Neural cell (in vitro differentiated cells): ENCODE measurements around the gene FGFBP3. TPM values are rescaled to one million over a fixed set of nuclear protein-coding genes. Genes with fewer than 3 reads are reported as not detected.
A peak's percentile ranks its signal among the peaks of the same experiment; 100 is the strongest.

ENCODE experiments used
- H2AFZ ChIP-seq: fragments of 200-600, 300-800 bp; sonication (generic), shearing (Covaris generic); 2 replicates; pipeline ENCODE4 v1.6.0; 2014; ENCODE audit warnings: low read depth, mild to moderate bottlenecking, antibody characterized with exemption, low read length, moderate library complexity
- H3F3A ChIP-seq: fragments of 200-600 bp; shearing (Covaris generic); 2 replicates; pipeline ENCODE4 v1.6.1; 2016; ENCODE audit warnings: mild to moderate bottlenecking, moderate library complexity, mixed read lengths, antibody characterized with exemption, low read length; ENCODE audit not compliant: insufficient read depth, poor library complexity, severe bottlenecking
- H3K27ac ChIP-seq: fragments of 200-600, 300-800 bp; sonication (generic), shearing (Covaris generic); 2 replicates; pipeline ENCODE4 v1.5.1; 2014; ENCODE audit warnings: mild to moderate bottlenecking, low read length, moderate library complexity
- H3K27me3 ChIP-seq: fragments of 300-800, 200-600 bp; sonication (generic), shearing (Covaris generic); 2 replicates; pipeline ENCODE4 v1.6.0; 2014; ENCODE audit warnings: mild to moderate bottlenecking, low read depth, low read length, moderate library complexity; ENCODE audit not compliant: insufficient read depth
- H3K36me3 ChIP-seq: fragments of 300-800, 200-600 bp; sonication (generic), shearing (Covaris generic); 2 replicates; pipeline ENCODE4 v1.5.1; 2014; ENCODE audit warnings: mild to moderate bottlenecking, antibody characterized with exemption, low read length, moderate library complexity; ENCODE audit not compliant: insufficient read depth
- H3K4me2 ChIP-seq: fragments of 300-800, 200-600 bp; sonication (generic), shearing (Covaris generic); 2 replicates; pipeline ENCODE4 v1.6.0; 2014; ENCODE audit warnings: mild to moderate bottlenecking, low read length
- H3K4me3 ChIP-seq: fragments of 300-800, 200-600 bp; sonication (generic), shearing (Covaris generic); 2 replicates; pipeline ENCODE4 v1.5.1; 2014; ENCODE audit warnings: mild to moderate bottlenecking, low read length, moderate library complexity
- H3K79me2 ChIP-seq: fragments of 200-600 bp; shearing (Covaris generic); replicated peaks from 2 replicates; pipeline ENCODE4 v1.6.0; 2014; ENCODE audit warnings: mild to moderate bottlenecking, low read length, moderate library complexity; ENCODE audit not compliant: insufficient read depth
- H3K9ac ChIP-seq: fragments of 300-800, 200-600 bp; sonication (generic), shearing (Covaris generic); 2 replicates; pipeline ENCODE4 v1.6.1; 2016; ENCODE audit warnings: mild to moderate bottlenecking, low read length, mixed read lengths
- H3K9me2 ChIP-seq: fragments of 200-600 bp; shearing (Covaris generic); 2 replicates; pipeline ENCODE4 v1.6.1; 2016; ENCODE audit warnings: mild to moderate bottlenecking, low read length, mixed read lengths; ENCODE audit not compliant: insufficient read depth
- H3K9me3 ChIP-seq: fragments of 200-600, 300-800 bp; sonication (generic), shearing (Covaris generic); 2 replicates; pipeline ENCODE4 v1.6.1; 2016; ENCODE audit warnings: mild to moderate bottlenecking, mixed run types, low read length, moderate library complexity, mixed read lengths
- H4K20me1 ChIP-seq: fragments of 200-600 bp; shearing (Covaris generic); 2 replicates; pipeline ENCODE4 v1.6.1; 2016; ENCODE audit warnings: mild to moderate bottlenecking, mixed run types; ENCODE audit not compliant: insufficient read depth
- CTCF ChIP-seq: fragments of 450-650 bp; IDR thresholded peaks from 2 replicates; pipeline ENCODE4 v1.5.1; 2014; ENCODE audit warnings: antibody characterized with exemption, mild to moderate bottlenecking, moderate library complexity; ENCODE audit not compliant: poor library complexity, severe bottlenecking
- EP300 ChIP-seq: fragments of 450-650 bp; conservative IDR thresholded peaks from 2 replicates; pipeline ENCODE4 v1.6.1; 2014; ENCODE audit warnings: antibody characterized with exemption, mild to moderate bottlenecking, moderate library complexity; ENCODE audit not compliant: poor library complexity, severe bottlenecking
- EZH2 ChIP-seq: fragments of 200-600, 300-800 bp; shearing (Covaris generic), sonication (generic); IDR thresholded peaks from 2 replicates; pipeline ENCODE4 v1.6.1; 2014; ENCODE audit warnings: antibody characterized with exemption, low read length, borderline replicate concordance, mild to moderate bottlenecking; ENCODE audit not compliant: insufficient read depth, poor library complexity, severe bottlenecking
- MXI1 ChIP-seq: fragments of 450-650 bp; conservative IDR thresholded peaks from 2 replicates; pipeline ENCODE4 v1.6.1; 2014; ENCODE audit warnings: antibody characterized with exemption, mild to moderate bottlenecking; ENCODE audit not compliant: poor library complexity, severe bottlenecking
- POLR2AphosphoS5 ChIP-seq: IDR thresholded peaks from 2 replicates; pipeline ENCODE4 v1.6.1; 2012
- RAD21 ChIP-seq: fragments of 450-650 bp; conservative IDR thresholded peaks from 2 replicates; pipeline ENCODE4 v1.6.1; 2014; ENCODE audit warnings: antibody characterized with exemption, mild to moderate bottlenecking, moderate library complexity
- REST ChIP-seq: IDR thresholded peaks from 2 replicates; pipeline ENCODE4 v1.6.1; 2012; ENCODE audit warnings: borderline replicate concordance
- SMC3 ChIP-seq: fragments of 450-650 bp; conservative IDR thresholded peaks from 2 replicates; pipeline ENCODE4 v1.6.1; 2014; ENCODE audit warnings: antibody characterized with exemption, mild to moderate bottlenecking, moderate library complexity; ENCODE audit not compliant: poor library complexity
- TAF1 ChIP-seq: IDR thresholded peaks from 2 replicates; pipeline ENCODE4 v1.6.1; 2012; ENCODE audit warnings: low read depth
- polyA plus RNA-seq: library from polyadenylated mRNA; depleted of rRNA; stranded (reverse); fragments of >200 nt; gene quantifications from 2 replicates; pipeline ENCODE4 v1.2.3, GENCODE V29; 2014

Gene FGFBP3
- polyA plus RNA-seq, 1 donor from 2014 or later = 39.5 TPM

- H2AFZ ChIP-seq = peak overlapping the region; percentile 2
- H3K9ac ChIP-seq = peak overlapping the region; percentile 63
- no peaks in the 10 kb centered on the region for H3K9me2 ChIP-seq
- H3K27ac ChIP-seq = peak overlapping the region; percentile 85
- no peaks in the 10 kb centered on the region for H3K9me3 ChIP-seq
- H3K4me2 ChIP-seq = peak overlapping the region; percentile 59
- peak overlapping the region; percentile 57 for H3K4me3 ChIP-seq
- TF ChIP-seq MXI1 = no peak
- TF ChIP-seq TAF1 = no peak
- peaks cover 13% of the 10 kb centered on the region for H3F3A ChIP-seq
- H3K27me3 ChIP-seq = no peaks in the 10 kb centered on the region
- H3K79me2 ChIP-seq = no peaks in the 10 kb centered on the region
- H4K20me1 ChIP-seq = no peaks in the 10 kb centered on the region
- H3K36me3 ChIP-seq = no peaks in the 10 kb centered on the region
These were observed 24.8 kb downstream of the FGFBP3 start for GRCh38 chr10:91884536-91884935.

GRCh38 chr10:91883549-91884444, 25.5 kb downstream of the FGFBP3 start:
- Histone ChIP-seq H3K4me2 (peak overlapping the region; percentile 59), H2AFZ (peak overlapping the region; percentile 11), H3K79me2 (no peaks in the 10 kb centered on the region), H3K27me3 (no peaks in the 10 kb centered on the region), H3F3A (peaks cover 13% of the 10 kb centered on the region), H3K27ac (peak overlapping the region; percentile 85), H3K36me3 (no peaks in the 10 kb centered on the region), H3K9ac (peak overlapping the region; percentile 63), H3K4me3 (peak overlapping the region; percentile 57), H3K9me3 (no peaks in the 10 kb centered on the region), H3K9me2 (no peaks in the 10 kb centered on the region), H4K20me1 (no peaks in the 10 kb centered on the region)
- TF ChIP-seq REST (peak; percentile 83), TAF1 (peak; percentile 50), SMC3 (no peak), POLR2AphosphoS5 (peak; percentile 64), MXI1 (peak; percentile 26), EZH2 (no peak), RAD21 (no peak), EP300 (peak; percentile 62), CTCF (no peak)
